Measurements from ENCODE around the gene ZNF175. TPM values are rescaled to one million over a fixed set of nuclear protein-coding genes. Genes with fewer than 3 reads are reported as not detected.

The ZNF175 gene
- total RNA-seq, 1 donor from 2014 or later, result 6.1 TPM

GRCh38 chr19:51586103-51586728 lies 15.1 kb downstream of the ZNF175 start:
- TF ChIP-seq, protein P1, sequence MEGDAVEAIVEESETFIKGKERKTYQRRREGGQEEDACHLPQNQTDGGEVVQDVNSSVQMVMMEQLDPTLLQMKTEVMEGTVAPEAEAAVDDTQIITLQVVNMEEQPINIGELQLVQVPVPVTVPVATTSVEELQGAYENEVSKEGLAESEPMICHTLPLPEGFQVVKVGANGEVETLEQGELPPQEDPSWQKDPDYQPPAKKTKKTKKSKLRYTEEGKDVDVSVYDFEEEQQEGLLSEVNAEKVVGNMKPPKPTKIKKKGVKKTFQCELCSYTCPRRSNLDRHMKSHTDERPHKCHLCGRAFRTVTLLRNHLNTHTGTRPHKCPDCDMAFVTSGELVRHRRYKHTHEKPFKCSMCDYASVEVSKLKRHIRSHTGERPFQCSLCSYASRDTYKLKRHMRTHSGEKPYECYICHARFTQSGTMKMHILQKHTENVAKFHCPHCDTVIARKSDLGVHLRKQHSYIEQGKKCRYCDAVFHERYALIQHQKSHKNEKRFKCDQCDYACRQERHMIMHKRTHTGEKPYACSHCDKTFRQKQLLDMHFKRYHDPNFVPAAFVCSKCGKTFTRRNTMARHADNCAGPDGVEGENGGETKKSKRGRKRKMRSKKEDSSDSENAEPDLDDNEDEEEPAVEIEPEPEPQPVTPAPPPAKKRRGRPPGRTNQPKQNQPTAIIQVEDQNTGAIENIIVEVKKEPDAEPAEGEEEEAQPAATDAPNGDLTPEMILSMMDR (IDR thresholded peaks at IDR 0.05), result no peak
- H3K4me1 ChIP-seq, result no peaks in the 10 kb centered on the region
- no peaks in the 10 kb centered on the region for H3K27me3 ChIP-seq
- peaks cover 20 to 36% of the 10 kb centered on the region in 2 donors for H3K9me3 ChIP-seq
- intact Hi-C loops (cut with DNase I), result no loop called here
- H3K4me3 ChIP-seq, result no peak overlapping the region
- DNase-seq (ENCODE audit: low spot score in 2 of 2), result no peak
- H3K36me3 ChIP-seq, result peaks cover 58 to 63% of the 10 kb centered on the region in 2 donors
- H3K27ac ChIP-seq, result no peak overlapping the region

GRCh38 chr19:51586799-51587198 lies 15.7 kb downstream of the ZNF175 start:
- H3K4me1 ChIP-seq, result no peaks in the 10 kb centered on the region
- H3K9me3 ChIP-seq, result peaks cover 20 to 36% of the 10 kb centered on the region in 2 donors
- H3K36me3 ChIP-seq, result peaks cover 52 to 57% of the 10 kb centered on the region in 2 donors
- H3K27ac ChIP-seq, result no peak overlapping the region
- no peak for DNase-seq (ENCODE audit: low spot score in 2 of 2)
- intact Hi-C loops (cut with DNase I), result no loop called here
- no peak overlapping the region for H3K4me3 ChIP-seq
- TF ChIP-seq, protein P1 (IDR thresholded peaks at IDR 0.05), result no peak
- no peaks in the 10 kb centered on the region for H3K27me3 ChIP-seq

DNA sequence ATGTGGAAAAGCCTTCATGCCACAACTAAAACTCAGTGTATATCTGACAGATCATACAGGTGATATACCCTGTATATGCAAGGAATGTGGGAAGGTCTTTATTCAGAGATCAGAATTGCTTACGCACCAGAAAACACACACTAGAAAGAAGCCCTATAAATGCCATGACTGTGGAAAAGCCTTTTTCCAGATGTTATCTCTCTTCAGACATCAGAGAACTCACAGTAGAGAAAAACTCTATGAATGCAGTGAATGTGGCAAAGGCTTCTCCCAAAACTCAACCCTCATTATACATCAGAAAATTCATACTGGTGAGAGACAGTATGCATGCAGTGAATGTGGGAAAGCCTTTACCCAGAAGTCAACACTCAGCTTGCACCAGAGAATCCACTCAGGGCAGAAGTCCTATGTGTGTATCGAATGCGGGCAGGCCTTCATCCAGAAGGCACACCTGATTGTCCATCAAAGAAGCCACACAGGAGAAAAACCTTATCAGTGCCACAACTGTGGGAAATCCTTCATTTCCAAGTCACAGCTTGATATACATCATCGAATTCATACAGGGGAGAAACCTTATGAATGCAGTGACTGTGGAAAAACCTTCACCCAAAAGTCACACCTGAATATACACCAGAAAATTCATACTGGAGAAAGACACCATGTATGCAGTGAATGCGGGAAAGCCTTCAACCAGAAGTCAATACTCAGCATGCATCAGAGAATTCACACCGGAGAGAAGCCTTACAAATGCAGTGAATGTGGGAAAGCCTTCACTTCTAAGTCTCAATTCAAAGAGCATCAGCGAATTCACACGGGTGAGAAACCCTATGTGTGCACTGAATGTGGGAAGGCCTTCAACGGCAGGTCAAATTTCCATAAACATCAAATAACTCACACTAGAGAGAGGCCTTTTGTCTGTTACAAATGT lies 16.4 kb downstream of the ZNF175 start:
- no peaks in the 10 kb centered on the region for H3K27me3 ChIP-seq
- DNase-seq (ENCODE audit: low spot score in 2 of 2), result no peak
- peaks cover 45 to 50% of the 10 kb centered on the region in 2 donors for H3K36me3 ChIP-seq

DNA sequence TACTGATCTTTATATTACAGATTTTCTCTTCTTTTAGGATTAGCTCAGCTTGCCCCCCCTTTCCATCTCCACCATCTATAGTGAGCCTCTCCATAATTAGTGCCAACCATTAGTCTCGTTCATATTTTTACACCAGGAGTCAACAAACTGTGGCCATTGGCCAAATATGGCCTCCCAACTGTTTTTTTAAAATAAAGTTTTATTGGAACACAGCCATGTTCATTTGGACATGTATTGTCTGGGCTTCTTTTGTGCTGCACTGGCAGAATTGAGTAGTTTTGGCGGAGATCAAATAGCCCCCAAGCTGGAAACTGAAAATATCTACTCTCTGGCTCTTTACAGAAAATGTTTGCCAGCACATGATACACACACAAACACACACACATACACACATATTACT lies 18.4 kb downstream of the ZNF175 start:
- DNase-seq (ENCODE audit: low spot score in 2 of 2), result no peak
- Histone ChIP-seq H3K27ac (no peak overlapping the region), H3K27me3 (no peaks in the 10 kb centered on the region), H3K4me3 (no peak overlapping the region), H3K9me3 (peaks cover 20 to 36% of the 10 kb centered on the region in 2 donors), H3K36me3 (peaks cover 28 to 32% of the 10 kb centered on the region in 2 donors), H3K4me1 (peaks cover 6 to 8% of the 10 kb centered on the region in 2 donors)
- intact Hi-C loops (cut with DNase I), result no loop called here
- TF ChIP-seq, protein P1 (IDR thresholded peaks at IDR 0.05), result no peak

More for the DNA sequence above, 16.4 kb downstream of the ZNF175 start:
- no peak overlapping the region for H3K27ac ChIP-seq
- peaks cover 20 to 36% of the 10 kb centered on the region in 2 donors for H3K9me3 ChIP-seq
- no peak overlapping the region for H3K4me3 ChIP-seq
- H3K4me1 ChIP-seq, result no peaks in the 10 kb centered on the region
- TF ChIP-seq, protein P1 (IDR thresholded peaks at IDR 0.05), result no peak
- intact Hi-C loops (cut with DNase I), result no loop called here

- Histone ChIP-seq H3K4me3 (no peak overlapping the region), H3K27me3 (no peaks in the 10 kb centered on the region), H3K9me3 (peaks cover 20 to 36% of the 10 kb centered on the region in 2 donors), H3K27ac (no peak overlapping the region), H3K36me3 (peaks cover 22 to 23% of the 10 kb centered on the region in 2 donors), H3K4me1 (peaks cover 10 to 11% of the 10 kb centered on the region in 2 donors)
- TF ChIP-seq, protein P1 (IDR thresholded peaks at IDR 0.05), result no peak
- intact Hi-C loops (cut with DNase I), result loop anchor here (10.0 kb wide), 2 partner anchors 226 to 786 kb away; partner anchors contain the start of genes CLDND2 and ETFB
- no peak for DNase-seq (ENCODE audit: low spot score in 2 of 2)
Measured at GRCh38 chr19:51590441-51590840, 19.4 kb downstream of the ZNF175 start.
